T-helper 22 cell (primary cell): ENCODE data around the gene FERMT3.
A peak's percentile ranks its signal among the peaks of the same experiment; 100 is the strongest.
"Not testable (repeated sequence)": the region's sequence is repeated elsewhere in the genome, so short reads cannot be mapped to it uniquely, and the experiment has no call there.

Experiments
- DNase-seq: peaks from one replicate; pipeline ENCODE4 v3.0.0-alpha.2; 2020; ENCODE audit warnings: low read depth

The FERMT3 gene

GRCh38 chr11:64206457-64207255, at the start of gene FERMT3:
TSS of gene FERMT3 (plus strand) at chr11:64206721. CDS start at chr11:64207365, 644 bp downstream.
- peak; percentile 59 for DNase-seq

GRCh38 chr11:64157631-64158394, 48.7 kb upstream of the FERMT3 start:
- no peak for DNase-seq

GRCh38 chr11:64161037-64161436, 45.5 kb upstream of the FERMT3 start:
- DNase-seq, result no peak

- not testable (repeated sequence) for DNase-seq
Measured at GRCh38 chr11:64162769-64163168, 43.8 kb upstream of the FERMT3 start.

GRCh38 chr11:64163951-64164350, 42.6 kb upstream of the FERMT3 start:
- no peak for DNase-seq

GRCh38 chr11:64164392-64165312, 41.9 kb upstream of the FERMT3 start:
- no peak for DNase-seq

- no peak for DNase-seq
Measured at GRCh38 chr11:64165481-64165841, 41.1 kb upstream of the FERMT3 start.

GRCh38 chr11:64165842-64166635, 40.5 kb upstream of the FERMT3 start, which contains the start of gene MACROD1:
TSS of gene MACROD1 (minus strand) at chr11:64166113. CDS start at chr11:64165994, 119 bp downstream.
- DNase-seq, result peak; percentile 69

- DNase-seq, result no peak
Measured at GRCh38 chr11:64170419-64170818, 36.1 kb upstream of the FERMT3 start.

- DNase-seq, result no peak
Measured at GRCh38 chr11:64173616-64174355, 32.7 kb upstream of the FERMT3 start.

GRCh38 chr11:64176751-64177150, 29.8 kb upstream of the FERMT3 start:
- DNase-seq, result no peak

GRCh38 chr11:64178203-64178602, 28.3 kb upstream of the FERMT3 start:
- no peak for DNase-seq

GRCh38 chr11:64178951-64179639, 27.4 kb upstream of the FERMT3 start:
- DNase-seq, result no peak

- DNase-seq, result no peak
Measured at GRCh38 chr11:64180891-64181290, 25.6 kb upstream of the FERMT3 start.

- DNase-seq, result no peak
Measured at GRCh38 chr11:64181506-64182411, 24.8 kb upstream of the FERMT3 start.

- DNase-seq, result no peak
Measured at GRCh38 chr11:64183890-64184289, 22.6 kb upstream of the FERMT3 start.

GRCh38 chr11:64185175-64185692, 21.3 kb upstream of the FERMT3 start:
- DNase-seq, result no peak

- peak; percentile 99 for DNase-seq
Measured at GRCh38 chr11:64185693-64186491, 20.6 kb upstream of the FERMT3 start, which contains the start of gene STIP1. TSS of gene STIP1 (plus strand) at chr11:64186171. CDS start at chr11:64186262, 91 bp downstream.
